Kidney (tissue), 14 donors: ENCODE results near the gene PRSS36. TPM values are rescaled to one million over a fixed set of nuclear protein-coding genes. Genes with fewer than 3 reads are reported as not detected.

Source experiments
- DNase-seq, 5 donors: peaks; one replicate each; pipeline ENCODE4 v3.0.0-alpha.2; 2013 to 2020
- FAIRE-seq: peaks from 2 replicates; lab custom pipeline; 2012; peaks lifted over from hg19 to GRCh38; lab: Jason Lieb, UNC
- H3K27ac ChIP-seq, 2 donors: one replicate each; pipeline ENCODE4 v1.7.0; 2013; ENCODE audit warnings: low read depth in 2 of 2, low read length in 2 of 2, inconsistent platforms in 1 of 2
- H3K27me3 ChIP-seq: one replicate; pipeline ENCODE4 v1.7.1; 2013; ENCODE audit warnings: low read length, inconsistent platforms; ENCODE audit not compliant: control insufficient read depth, insufficient read depth
- H3K36me3 ChIP-seq, 3 donors: one replicate each; pipeline versions ENCODE4 v1.7.0 to v1.7.1; 2013; ENCODE audit warnings: low read length in 3 of 3, control low read depth in 1 of 3, inconsistent platforms in 1 of 3; ENCODE audit not compliant: insufficient read depth in 3 of 3, control insufficient read depth in 2 of 3
- H3K4me1 ChIP-seq, 3 donors: one replicate each; pipeline versions ENCODE4 v1.7.0 to v1.7.1; 2013; ENCODE audit warnings: low read length in 3 of 3, inconsistent platforms in 1 of 3, low read depth in 1 of 3; ENCODE audit not compliant: control insufficient read depth in 2 of 3, insufficient read depth in 2 of 3
- H3K4me3 ChIP-seq, 3 donors: one replicate each; pipeline versions ENCODE4 v1.7.0 to v1.8.1; 2013; ENCODE audit warnings: low read length in 3 of 3, control low read depth in 1 of 3, inconsistent platforms in 1 of 3
- H3K9ac ChIP-seq, 3 donors: one replicate each; pipeline versions ENCODE4 v1.7.0 to v1.7.1; 2013; ENCODE audit warnings: low read length in 3 of 3, control low read depth in 1 of 3, inconsistent platforms in 1 of 3
- H3K9me3 ChIP-seq, 3 donors: one replicate each; pipeline versions ENCODE4 v1.7.0 to v1.7.1; 2013; ENCODE audit warnings: low read length in 3 of 3, control low read depth in 1 of 3, inconsistent platforms in 1 of 3; ENCODE audit not compliant: control insufficient read depth in 2 of 3, insufficient read depth in 1 of 3
- CTCF ChIP-seq: IDR thresholded peaks from 3 replicates; pipeline ENCODE4 v1.5.1; 2012; ENCODE audit warnings: mild to moderate bottlenecking, moderate library complexity, borderline replicate concordance; ENCODE audit not compliant: insufficient read depth; ENCODE audit errors: extremely low read depth
- intact Hi-C: fragments of 100-400 bp; cut with DNase I; formaldehyde crosslinking; loops from one replicate; pipeline ENCODE4 v1.11.1; 2022
- polyA plus RNA-seq: library from polyadenylated mRNA; stranded (reverse); fragments of 350-450 nt; fragmentation: Illumina TruSeq; extraction: RNeasy Lipid Tissue Mini Kit (QIAGEN cat#74804); gene quantifications from one replicate; pipeline ENCODE4 v1.2.3, GENCODE V29; 2014; ENCODE audit warnings: low read depth, low replicate concordance; ENCODE audit not compliant: insufficient read depth
- total RNA-seq: library from RNA; stranded (reverse); fragmentation: NEBNext Ultra II Directional; extraction: Animal tissue kit (Norgen Biotek cat#: 25700); gene quantifications from one replicate; pipeline ENCODE4 v1.2.1, GENCODE V29; 2021
- donor health status: control.
- donor health status: control.
- donor health status: control.
- donor health status: control.
- donor health status: control.
- donor health status: DM: yes; HTN: yes; CAD: no.
- donor health status: Normal renal cell carcinoma (clear cell type).

PRSS36 gene
- total and polyA plus RNA-seq, 2 donors from 2014 or later = 1.7 to 4.1 TPM

- Histone ChIP-seq H3K9me3 (no peaks in the 10 kb centered on the region), H3K9ac (no peak overlapping the region), H3K27ac (no peak overlapping the region), H3K36me3 (no peaks in the 10 kb centered on the region), H3K4me1 (peaks cover 0 to 16% (median 7%) of the 10 kb centered on the region in 3 donors), H3K4me3 (no peak overlapping the region), H3K27me3 (peaks cover 3% of the 10 kb centered on the region)
- intact Hi-C loops = no loop called here
- DNase-seq (no peak), FAIRE-seq (no peak)
- no peak for TF ChIP-seq CTCF
Observed at GRCh38 chr16:31143694-31144148, 6.1 kb downstream of the PRSS36 start.

- intact Hi-C loops = no loop called here
- Histone ChIP-seq H3K27ac (no peak overlapping the region), H3K36me3 (no peaks in the 10 kb centered on the region), H3K27me3 (peaks cover 3% of the 10 kb centered on the region), H3K9me3 (no peaks in the 10 kb centered on the region), H3K9ac (peak overlapping the region in 1 of 3 donors; percentile 46), H3K4me3 (peak overlapping the region in 2 of 3 donors; percentile 1 to 46), H3K4me1 (peaks cover 0 to 21% (median 7%) of the 10 kb centered on the region in 3 donors)
- DNase-seq (peak in 2 of 5 donors; percentile 85 to 89), FAIRE-seq (no peak)
- no peak for TF ChIP-seq CTCF
Observed at GRCh38 chr16:31143011-31143693, 6.7 kb downstream of the PRSS36 start.

- Histone ChIP-seq H3K4me1 (peaks cover 0 to 22% (median 7%) of the 10 kb centered on the region in 3 donors), H3K4me3 (peak overlapping the region; percentile 35 to 72 (median 39)), H3K27ac (peak overlapping the region; percentile 66 to 77), H3K27me3 (no peaks in the 10 kb centered on the region), H3K9me3 (no peaks in the 10 kb centered on the region), H3K36me3 (no peaks in the 10 kb centered on the region), H3K9ac (peak overlapping the region; percentile 9 to 59 (median 25))
- intact Hi-C loops = no loop called here
- peak; percentile 92 for FAIRE-seq
- TF ChIP-seq CTCF = peak; percentile 96
- DNase-seq = peak; percentile 100
Observed at GRCh38 chr16:31142109-31143010, 7.5 kb downstream of the PRSS36 start.
